ENCODE results near the gene GPC5.
"Not testable (repeated sequence)": the region's sequence is repeated elsewhere in the genome, so short reads cannot be mapped to it uniquely, and the experiment has no call there.

GPC5 gene

GRCh38 chr13:91398413-91399188, at the start of gene GPC5:
Gene GPC5, plus strand, starts transcription at chr13:91398621.
- DNase-seq: peak; percentile 93

DNA sequence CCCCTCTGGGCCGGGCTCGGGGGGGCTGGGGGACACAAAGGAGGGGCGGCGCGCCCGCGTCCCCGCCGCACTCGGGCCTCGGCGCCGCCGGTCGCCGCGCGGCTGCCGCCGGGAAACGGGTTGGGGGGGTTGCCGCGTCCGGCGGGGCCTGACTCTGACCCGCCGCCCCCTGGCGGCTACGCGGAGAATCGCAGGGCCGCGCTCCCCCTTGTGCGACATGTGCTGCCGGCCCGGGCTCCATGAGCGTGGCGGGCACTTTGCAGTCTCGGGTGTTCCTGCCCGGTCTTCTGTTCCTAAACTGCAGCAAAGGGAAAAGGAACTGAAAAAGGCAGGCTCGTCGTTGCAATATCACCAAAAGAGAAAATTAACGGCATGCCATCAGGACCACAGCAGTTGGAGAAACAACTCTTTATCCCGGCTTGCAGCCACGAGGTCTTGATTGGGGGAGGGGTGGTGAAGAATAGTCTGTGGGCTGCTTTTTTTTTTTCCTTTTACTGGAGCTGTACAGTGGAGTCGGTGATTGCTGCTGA, 49.5 kb upstream of the GPC5 start:
- DNase-seq: peak; percentile 98

DNA sequence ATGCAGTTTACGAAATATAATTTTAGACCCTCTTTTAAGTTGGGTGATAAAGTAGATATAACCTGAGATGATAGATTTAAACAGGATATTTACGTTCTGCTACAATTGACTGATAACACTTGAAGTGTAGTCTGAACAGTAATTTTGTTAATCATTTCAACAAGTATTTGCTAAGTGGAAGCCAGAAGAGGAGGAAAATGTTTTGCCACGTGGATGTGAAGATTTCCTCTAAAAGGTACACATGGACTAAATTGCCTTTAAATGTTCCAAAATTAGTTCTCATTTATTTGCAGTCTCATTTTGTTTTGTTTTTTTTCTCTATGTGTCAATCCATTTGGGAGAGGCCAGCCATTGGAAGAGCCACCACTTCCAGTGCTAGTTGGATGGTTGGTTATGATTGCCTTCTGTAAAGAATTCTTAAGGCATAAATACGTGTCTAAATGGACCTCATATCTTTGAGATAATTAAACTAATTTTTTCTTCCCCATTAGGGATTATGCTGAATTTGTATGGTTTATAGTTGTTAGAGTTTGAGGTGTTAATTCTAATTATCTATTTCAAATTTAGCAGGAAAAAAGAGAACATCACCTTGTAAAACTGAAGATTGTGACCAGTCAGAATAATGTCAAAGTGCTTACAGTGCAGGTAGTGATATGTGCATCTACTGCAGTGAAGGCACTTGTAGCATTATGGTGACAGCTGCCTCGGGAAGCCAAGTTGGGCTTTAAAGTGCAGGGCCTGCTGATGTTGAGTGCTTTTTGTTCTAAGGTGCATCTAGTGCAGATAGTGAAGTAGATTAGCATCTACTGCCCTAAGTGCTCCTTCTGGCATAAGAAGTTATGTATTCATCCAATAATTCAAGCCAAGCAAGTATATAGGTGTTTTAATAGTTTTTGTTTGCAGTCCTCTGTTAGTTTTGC, 48.2 kb upstream of the GPC5 start:
- DNase-seq: peak; percentile 63

DNA sequence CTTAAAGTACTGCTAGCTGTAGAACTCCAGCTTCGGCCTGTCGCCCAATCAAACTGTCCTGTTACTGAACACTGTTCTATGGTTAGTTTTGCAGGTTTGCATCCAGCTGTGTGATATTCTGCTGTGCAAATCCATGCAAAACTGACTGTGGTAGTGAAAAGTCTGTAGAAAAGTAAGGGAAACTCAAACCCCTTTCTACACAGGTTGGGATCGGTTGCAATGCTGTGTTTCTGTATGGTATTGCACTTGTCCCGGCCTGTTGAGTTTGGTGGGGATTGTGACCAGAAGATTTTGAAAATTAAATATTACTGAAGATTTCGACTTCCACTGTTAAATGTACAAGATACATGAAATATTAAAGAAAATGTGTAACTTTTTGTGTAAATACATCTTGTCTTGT, 47.3 kb upstream of the GPC5 start:
- no peak for DNase-seq

DNA sequence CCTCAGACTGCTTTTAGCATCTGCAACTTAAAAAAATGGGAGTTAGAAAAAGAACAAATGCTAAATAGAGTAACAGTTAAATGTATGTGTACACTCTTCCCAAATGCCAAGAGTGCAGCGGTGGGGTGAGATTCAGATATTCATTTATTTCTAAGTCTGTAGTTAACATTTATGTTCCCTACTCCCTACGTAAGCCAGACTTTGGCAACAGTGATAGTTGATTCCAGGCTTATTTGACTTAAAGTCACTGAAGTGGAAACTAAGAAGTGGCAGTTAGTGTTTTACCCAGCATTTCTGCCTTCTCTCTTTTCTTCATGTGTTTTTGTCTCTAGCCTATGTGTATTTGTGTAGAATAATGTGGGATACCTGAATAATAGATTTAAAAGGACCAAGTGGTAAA, 46.4 kb upstream of the GPC5 start:
- DNase-seq: no peak

- not testable (repeated sequence) for DNase-seq
These were observed 45.5 kb upstream of the GPC5 start for GRCh38 chr13:91352891-91353290.

DNA sequence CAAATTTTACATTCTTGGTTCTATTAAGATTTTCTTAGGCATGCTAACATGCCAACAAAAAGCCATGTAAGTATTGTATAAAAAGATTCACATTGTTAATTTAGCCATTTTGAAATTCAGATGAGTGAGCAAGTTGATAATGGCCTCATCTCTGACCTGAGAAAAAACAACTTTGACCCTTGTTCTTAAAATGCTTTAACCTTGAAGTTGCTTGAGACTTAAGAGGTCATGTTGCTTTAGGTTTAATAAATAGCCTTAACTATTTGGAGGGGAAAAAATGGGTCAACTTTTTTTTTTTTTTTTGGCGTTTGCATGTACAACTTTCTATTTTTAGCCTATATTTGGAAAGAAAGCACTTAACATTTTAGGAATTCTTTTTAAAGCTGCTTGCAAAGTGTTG, 44.9 kb upstream of the GPC5 start:
- no peak for DNase-seq

DNA sequence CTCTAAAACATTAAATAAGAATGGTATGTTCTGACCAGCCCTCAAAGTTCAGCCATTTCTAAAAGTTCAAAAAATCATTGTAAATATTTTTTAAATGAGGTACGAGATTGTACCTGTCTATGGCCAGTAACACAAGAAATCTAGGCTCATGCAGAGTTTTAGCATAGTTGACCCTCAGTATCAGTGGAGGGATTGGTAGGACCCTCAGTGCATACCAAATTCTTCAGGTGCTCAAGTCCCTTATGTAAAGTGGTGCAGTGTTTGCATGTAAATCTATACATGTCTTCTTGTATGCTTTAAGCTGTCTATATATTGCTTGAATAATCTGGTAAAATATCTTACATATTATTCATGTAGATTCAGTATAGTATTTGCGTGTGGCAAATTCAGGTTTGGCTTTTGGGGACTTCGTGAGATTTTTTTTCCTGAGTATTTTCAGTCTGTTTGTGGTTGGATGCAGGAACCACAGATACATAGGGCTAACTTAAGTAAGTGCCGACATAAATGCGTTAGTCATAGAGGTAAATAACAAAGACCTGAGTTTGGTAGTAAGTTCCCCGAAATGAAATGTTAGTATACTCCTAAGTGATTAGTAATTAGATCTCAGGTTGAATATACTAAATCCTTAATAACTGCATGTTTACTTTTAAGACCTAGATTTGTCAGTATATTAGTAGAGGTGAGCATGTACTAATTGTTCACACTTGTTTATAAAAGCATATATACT, 43.2 kb upstream of the GPC5 start:
- DNase-seq: no peak

GRCh38 chr13:91355826-91356710, 42.4 kb upstream of the GPC5 start:
- no peak for DNase-seq

DNA sequence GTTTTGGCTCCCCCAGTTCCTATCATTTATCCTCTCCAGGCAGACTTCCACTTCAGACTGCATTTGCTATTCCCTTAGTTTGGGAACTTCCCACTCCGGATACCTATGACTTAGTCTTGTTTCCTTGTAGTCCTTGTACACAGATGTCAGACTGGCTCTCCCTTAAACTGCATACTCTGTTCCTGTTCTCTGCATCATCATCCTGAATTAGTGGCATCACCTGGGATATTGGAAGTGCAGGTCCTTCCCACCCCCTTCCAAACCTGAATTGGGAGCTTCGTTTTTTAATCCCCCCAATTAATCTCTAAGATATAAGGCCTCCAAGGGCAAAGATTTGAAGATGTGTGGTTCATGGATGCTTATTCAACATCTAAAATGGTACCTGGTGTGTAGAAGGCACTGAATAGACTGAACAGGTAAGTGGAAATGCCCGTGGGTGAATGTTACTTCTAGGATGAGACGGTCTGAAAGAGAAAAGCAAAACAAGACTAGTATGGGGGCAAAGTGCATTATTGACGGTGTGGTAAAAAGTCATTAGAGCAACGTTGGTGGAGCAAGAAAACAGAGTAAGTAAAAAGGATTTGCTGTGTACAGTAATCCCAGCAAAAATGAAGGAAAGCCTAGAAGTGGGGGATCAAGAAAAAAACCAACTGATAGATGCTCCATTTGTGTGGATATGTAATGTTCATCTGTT, 41.4 kb upstream of the GPC5 start:
- no peak for DNase-seq

- no peak for DNase-seq
These were observed 40.6 kb upstream of the GPC5 start for GRCh38 chr13:91357613-91358386.

DNA sequence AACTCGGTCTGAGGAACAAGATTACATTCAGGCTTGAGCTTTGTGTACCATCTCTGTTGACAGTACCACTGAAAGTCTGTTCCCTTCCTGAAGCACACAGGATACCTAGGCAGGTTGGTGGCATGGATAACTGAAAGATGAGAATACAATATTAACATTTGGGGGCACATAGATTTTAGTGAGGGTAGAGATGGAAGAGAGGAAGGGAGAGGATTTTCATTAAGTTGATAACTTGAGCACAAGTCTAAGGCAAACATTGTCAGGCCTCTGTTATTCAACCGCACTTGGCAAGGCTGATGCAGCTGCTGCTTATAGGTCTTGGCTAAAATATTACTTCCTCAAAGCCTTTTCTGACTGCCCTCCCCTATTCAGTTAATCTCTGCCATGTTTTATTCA, 40.0 kb upstream of the GPC5 start:
- no peak for DNase-seq

DNA sequence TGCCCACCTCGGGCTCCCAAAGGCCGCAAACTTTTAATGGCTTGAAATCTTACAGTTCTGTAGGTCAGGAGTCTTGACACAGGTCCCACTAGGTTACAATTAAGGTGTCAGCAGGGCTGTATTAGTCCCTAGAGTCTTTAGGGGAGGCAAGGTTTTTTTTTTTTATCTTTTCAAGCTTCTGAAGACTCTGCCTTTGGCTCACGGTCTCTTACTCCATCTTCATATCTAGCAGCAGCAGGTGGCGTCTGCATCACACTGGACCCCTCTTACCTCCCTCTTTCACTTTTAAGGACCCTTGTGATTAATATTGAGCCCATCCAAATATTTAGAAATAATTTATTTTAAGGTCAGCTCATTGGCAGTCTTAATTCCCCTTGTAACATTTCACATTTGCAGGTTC, 39.3 kb upstream of the GPC5 start:
- DNase-seq: no peak

DNA sequence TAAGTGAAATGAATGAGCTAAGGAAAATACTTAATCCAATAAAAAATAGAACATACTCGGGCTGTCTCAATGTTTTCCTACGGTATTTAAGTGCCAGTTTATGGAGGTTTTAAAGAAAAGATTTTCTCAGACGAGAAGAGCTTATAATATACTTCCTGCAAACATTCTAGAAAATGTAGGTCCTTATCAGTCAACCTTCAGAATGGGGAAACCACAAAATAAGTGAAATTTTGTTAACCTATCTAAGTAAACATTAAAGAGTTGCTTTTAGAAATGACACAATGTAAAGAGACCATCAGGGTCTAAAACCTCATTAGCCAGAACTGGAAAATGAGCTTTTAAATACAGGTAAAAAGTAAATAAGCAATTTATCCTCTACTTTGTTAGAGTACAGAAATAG, 38.8 kb upstream of the GPC5 start:
- no peak for DNase-seq

- no peak for DNase-seq
These were observed 38.1 kb upstream of the GPC5 start for GRCh38 chr13:91360246-91360751.

DNA sequence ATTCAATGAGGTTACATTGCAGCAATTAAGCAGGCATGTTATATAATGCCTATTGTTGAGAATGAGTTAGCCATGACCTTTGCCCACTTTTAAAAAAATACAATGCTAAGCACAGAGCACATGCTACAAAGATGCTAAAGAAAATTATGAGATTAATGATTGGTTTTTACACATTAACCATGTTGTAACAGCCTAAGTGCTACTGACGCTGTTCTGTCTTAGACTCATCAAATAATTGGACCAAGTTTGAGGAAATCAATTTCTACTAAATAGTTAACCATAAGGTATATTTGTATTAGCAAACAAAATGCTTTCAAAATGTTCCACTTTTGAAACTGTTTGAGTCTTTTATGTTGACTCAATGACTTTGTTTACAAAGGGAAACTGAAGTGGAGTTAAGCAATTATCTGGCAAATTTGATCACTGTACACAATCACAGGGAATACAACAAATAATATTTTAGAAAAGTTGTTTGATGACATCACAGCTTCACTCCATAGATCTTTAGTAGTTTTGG, 36.6 kb upstream of the GPC5 start:
- no peak for DNase-seq

DNA sequence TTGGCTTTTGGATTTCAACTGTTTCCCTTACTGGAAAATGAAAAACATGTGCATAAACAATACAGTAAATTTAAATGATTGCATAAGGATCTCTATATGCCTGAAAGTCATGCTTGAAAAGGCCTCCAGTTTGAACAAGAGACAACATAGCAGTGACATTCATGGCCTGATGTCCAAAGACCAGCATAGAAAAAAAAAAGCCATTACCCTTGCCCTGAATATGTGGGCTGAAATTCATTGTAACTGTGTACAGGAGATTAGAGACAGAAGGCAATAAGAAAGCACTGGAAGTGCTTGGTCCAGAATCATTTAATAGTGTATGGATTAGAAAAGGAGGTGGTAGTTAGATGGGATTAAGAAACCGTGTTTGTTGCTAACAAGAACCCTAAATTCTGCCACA, 35.5 kb upstream of the GPC5 start:
- DNase-seq: no peak

GRCh38 chr13:91368101-91368500, 30.3 kb upstream of the GPC5 start:
- no peak for DNase-seq

- DNase-seq: no peak
These were observed 29.6 kb upstream of the GPC5 start for GRCh38 chr13:91368676-91369440.

Measured in activated effector memory CD4-positive, alpha-beta T cell treated with anti-CD3 and anti-CD28 coated beads, Interleukin-2, amount 50 U/mL, for 16 hours (primary cell).